A549 (cell line): ENCODE results near the gene FRMD4A. TPM values are rescaled to one million over a fixed set of nuclear protein-coding genes. Genes with fewer than 3 reads are reported as not detected.

ENCODE experiments used
- ATAC-seq, 2 experiments: fragments of 200-7000 bp in 1 of 2; fragments of >200 bp in 1 of 2; cut with Nextera tagmentation in 1 of 2; cut with Tn5 transposase in 1 of 2; 3 replicates each; pipeline versions ENCODE4 v1.8.0 to v1.9.1; 2018 to 2020; ENCODE audit warnings: mild to moderate bottlenecking in 1 of 2, moderate library complexity in 1 of 2
- CTCF ChIA-PET: fragments of 300-600 bp; sonication (Branson Sonifier 250); formaldehyde crosslinking; extraction: SDS; loops from one replicate; lab custom pipeline; 2021; ENCODE audit warnings: antibody characterized with exemption, inconsistent platforms; lab: Yijun Ruan, JAX
- POLR2A ChIA-PET: fragments of 350-600 bp; formaldehyde crosslinking; extraction: SDS; loops from one replicate; lab custom pipeline; 2021; ENCODE audit warnings: antibody characterized with exemption, inconsistent platforms; lab: Yijun Ruan, JAX
- DNase-seq, 2 experiments: peaks; one replicate each; pipeline versions ENCODE4 v3.0.0 to v3.0.0-alpha.2; 2011 to 2016; ENCODE audit warnings: low read depth in 1 of 2, low spot score in 1 of 2
- FAIRE-seq: peaks from 2 replicates; lab custom pipeline; 2011; peaks lifted over from hg19 to GRCh38; lab: Jason Lieb, UNC
- H3K27ac ChIP-seq, 2 experiments: fragments of >200 bp; sonication (Bioruptor Twin); formaldehyde crosslinking; 3 replicates each; pipeline ENCODE4 v1.5.1; 2016 to 2017
- H3K4me1 ChIP-seq: fragments of >200 bp; sonication (Bioruptor Twin); formaldehyde crosslinking; 3 replicates; pipeline ENCODE4 v1.6.1; 2016
- H3K4me2 ChIP-seq: fragments of >200 bp; sonication (Bioruptor Twin); formaldehyde crosslinking; 3 replicates; pipeline ENCODE4 v1.6.1; 2016
- H3K4me3 ChIP-seq: fragments of >200 bp; sonication (Bioruptor Twin); formaldehyde crosslinking; 3 replicates; pipeline ENCODE4 v1.5.1; 2016
- H3K9me3 ChIP-seq: fragments of >200 bp; sonication (Bioruptor Twin); formaldehyde crosslinking; 3 replicates; pipeline ENCODE4 v1.6.1; 2016
- BHLHE40 ChIP-seq: IDR thresholded peaks from 2 replicates; pipeline ENCODE4 v1.6.1; 2012; ENCODE audit warnings: low read depth, low read length, inconsistent platforms
- CBX2 ChIP-seq: fragments of 200-600 bp; sonication (generic); IDR thresholded peaks from 2 replicates; pipeline ENCODE4 v1.6.1; 2016; ENCODE audit warnings: low read depth, mild to moderate bottlenecking, borderline replicate concordance
- CHD2 ChIP-seq: fragments of 150-350 bp; IDR thresholded peaks from 2 replicates; pipeline ENCODE4 v1.6.1; 2014; ENCODE audit warnings: low read length; ENCODE audit not compliant: partially characterized antibody
- CTCF ChIP-seq: fragments of >200 bp; sonication (Bioruptor Twin); formaldehyde crosslinking; IDR thresholded peaks from 3 replicates; pipeline ENCODE4 v1.5.1; 2016
- E2F6 ChIP-seq: IDR thresholded peaks from 2 replicates; pipeline ENCODE4 v1.6.1; 2012; ENCODE audit warnings: low read depth, borderline replicate concordance
- ELK1 ChIP-seq: fragments of 150-350 bp; IDR thresholded peaks from 2 replicates; pipeline ENCODE4 v1.6.1; 2014; ENCODE audit warnings: low read depth, mild to moderate bottlenecking, low read length
- FOSL2 ChIP-seq, 2 experiments: fragments of 450-650 bp in 1 of 2; fragments of >200 bp in 1 of 2; sonication (Bioruptor Twin) in 1 of 2; formaldehyde crosslinking; IDR thresholded peaks; 2 replicates each; pipeline versions ENCODE4 v1.5.0 to v1.6.1; 2016 to 2020; ENCODE audit warnings: mild to moderate bottlenecking in 1 of 2, moderate library complexity in 1 of 2
- HOXA7 ChIP-seq: fragments of 250-450 bp; sonication (Bioruptor Pico); IDR thresholded peaks from 2 replicates; pipeline ENCODE4 v1.5.0; 2020; ENCODE audit warnings: mild to moderate bottlenecking, moderate library complexity
- JUN ChIP-seq, 2 experiments: fragments of >200 bp; sonication (Bioruptor Twin); formaldehyde crosslinking; IDR thresholded peaks; 2 replicates in 1 of 2; 3 replicates in 1 of 2; pipeline ENCODE4 v1.6.1; 2016 to 2017
- KDM5A ChIP-seq: fragments of 200-600 bp; sonication (generic); IDR thresholded peaks from 2 replicates; pipeline ENCODE4 v1.6.1; 2016; ENCODE audit warnings: antibody characterized with exemption, mild to moderate bottlenecking
- PBX3 ChIP-seq: IDR thresholded peaks from 2 replicates; pipeline ENCODE4 v1.6.1; 2012
- PHF8 ChIP-seq: fragments of 200-600 bp; sonication (generic); IDR thresholded peaks from 2 replicates; pipeline ENCODE4 v1.6.1; 2016; ENCODE audit warnings: low read depth, mild to moderate bottlenecking, antibody characterized with exemption, moderate library complexity, borderline replicate concordance
- POLR2AphosphoS2 ChIP-seq: conservative IDR thresholded peaks from 2 replicates; pipeline ENCODE4 v1.6.1; 2012; ENCODE audit warnings: low read length, improper control_type of control experiment, inconsistent platforms
- REST ChIP-seq: fragments of 200-600 bp; sonication (generic); IDR thresholded peaks from 2 replicates; pipeline ENCODE4 v1.6.1; 2016; ENCODE audit warnings: antibody characterized with exemption, mild to moderate bottlenecking, moderate library complexity
- WGBS: methylation state at CpG from one replicate; pipeline ENCODE4 v1.1.6; 2017; ENCODE audit errors: missing lambda C conversion rate; 5-methylcytosine and 5-hydroxymethylcytosine counted together
- polyA plus RNA-seq, 4 experiments: library from polyadenylated mRNA; depleted of rRNA in 3 of 4; stranded (reverse); fragments of >200 nt; fragmentation: RNase III in 1 of 4; extraction: RNeasy Plus Mini Kit Qiagen cat#74134 plus additional on column Dnase treatment in 1 of 4; gene quantifications; 2 replicates in 3 of 4; 3 replicates in 1 of 4; pipeline ENCODE4 v1.2.3, GENCODE V29; 2011 to 2017

The FRMD4A gene
- polyA plus RNA-seq, 2 of the 4 experiments (the other 2 are of a cell fraction) = 2.5 to 4.7 TPM

GRCh38 chr10:14111208-14111607 lies 219.5 kb downstream of the FRMD4A start:
- DNase-seq = no peak
- 0 out of 3 replicates have a peak, but pooled peaks cover 3% of the 10 kb centered on the region for H3K9me3 ChIP-seq
- CTCF ChIA-PET = interaction anchor here (1.6 kb wide), 1 partner anchor 10 kb away, joined by 3 read pairs; no protein-coding TSS in a partner anchor

GRCh38 chr10:14106828-14107227 lies 223.9 kb downstream of the FRMD4A start:
- WGBS = 26% methylated on average over 3 of the region's 3 CpGs
- Histone ChIP-seq H3K4me3 (no peak overlapping the region), H3K4me2 (no peak overlapping the region), H3K27ac (no peak overlapping the region), H3K9me3 (0 out of 3 replicates have a peak, but pooled peaks cover 3% of the 10 kb centered on the region), H3K4me1 (no peaks in the 10 kb centered on the region)
- no peak for ATAC-seq
- ChIA-PET POLR2A (no interaction called here), CTCF (no interaction called here)
- TF ChIP-seq CTCF (no peak), PHF8 (no peak), CHD2 (no peak), PBX3 (no peak), POLR2AphosphoS2 (no peak), HOXA7 (no peak), BHLHE40 (no peak), CBX2 (no peak), E2F6 (no peak), JUN (IDR thresholded peaks at IDR 0.05) (no peak), REST (no peak), FOSL2 (IDR thresholded peaks at IDR 0.05) (no peak), FOSL2 (CRISPR knock-in tag; IDR thresholded peaks at IDR 0.05) (no peak), ELK1 (no peak)
- TF ChIP-seq, all 56 proteins: peak for 0
- no peak for FAIRE-seq
- DNase-seq = no peak

More at GRCh38 chr10:14111208-14111607, 219.5 kb downstream of the FRMD4A start:
- no peaks in the 10 kb centered on the region for H3K4me1 ChIP-seq
- H3K27ac ChIP-seq = no peak overlapping the region
- no peak for TF ChIP-seq KDM5A
- H3K4me3 ChIP-seq = no peak overlapping the region
- FAIRE-seq = no peak
- no peak overlapping the region for H3K4me2 ChIP-seq
- POLR2A ChIA-PET = no interaction called here
- no peak for ATAC-seq
- 7% methylated on average over 1 of the region's 1 CpG for WGBS
